Embryonic facial prominence (tissue), 1 donor: Measurements from ENCODE around the gene DENND4A.
A peak's percentile ranks its signal among the peaks of the same experiment; 100 is the strongest.
"Not testable (repeated sequence)": the region's sequence is repeated elsewhere in the genome, so short reads cannot be mapped to it uniquely, and the experiment has no call there.

ENCODE experiments used
- DNase-seq: peaks from one replicate; pipeline ENCODE4 v3.0.0-alpha.2; 2016; ENCODE audit errors: extremely low spot score

The DENND4A gene

GRCh38 chr15:65632780-65633375, 159.2 kb downstream of the DENND4A start:
- DNase-seq: no peak

- no peak for DNase-seq
Observed at GRCh38 chr15:65631503-65631902, 160.6 kb downstream of the DENND4A start.

GRCh38 chr15:65630760-65631159, 161.3 kb downstream of the DENND4A start:
- no peak for DNase-seq

- no peak for DNase-seq
Observed at GRCh38 chr15:65629548-65629947, 162.5 kb downstream of the DENND4A start.

GRCh38 chr15:65626856-65627255, 165.2 kb downstream of the DENND4A start:
- no peak for DNase-seq

- DNase-seq: no peak
Observed at GRCh38 chr15:65623103-65623502, 169.0 kb downstream of the DENND4A start.

GRCh38 chr15:65621638-65622037, 170.5 kb downstream of the DENND4A start, which contains the start of gene SLC24A1:
Gene SLC24A1 (plus strand): TSS chr15:65621938. CDS start chr15:65624081, 2,143 bp downstream.
- DNase-seq: no peak

GRCh38 chr15:65620833-65621232, 171.3 kb downstream of the DENND4A start:
- DNase-seq: no peak

GRCh38 chr15:65619626-65620290, 172.3 kb downstream of the DENND4A start:
- no peak for DNase-seq

- DNase-seq: no peak
Observed at GRCh38 chr15:65618560-65619109, 173.5 kb downstream of the DENND4A start.

- DNase-seq: not testable (repeated sequence)
Observed at GRCh38 chr15:65615887-65616286, 176.2 kb downstream of the DENND4A start.

- DNase-seq: no peak
Observed at GRCh38 chr15:65612949-65613744, 178.9 kb downstream of the DENND4A start.

- DNase-seq: no peak
Observed at GRCh38 chr15:65612616-65612946, 179.5 kb downstream of the DENND4A start.

- no peak for DNase-seq
Observed at GRCh38 chr15:65611888-65612615, 180.0 kb downstream of the DENND4A start.

GRCh38 chr15:65610871-65611718, 181.0 kb downstream of the DENND4A start, which contains the start of gene INTS14:
Gene INTS14 (minus strand): TSS chr15:65611131. CDS start chr15:65607380, 3,751 bp downstream.
- peak; percentile 92 for DNase-seq
